Measurements from ENCODE around the gene SND1.

DNA sequence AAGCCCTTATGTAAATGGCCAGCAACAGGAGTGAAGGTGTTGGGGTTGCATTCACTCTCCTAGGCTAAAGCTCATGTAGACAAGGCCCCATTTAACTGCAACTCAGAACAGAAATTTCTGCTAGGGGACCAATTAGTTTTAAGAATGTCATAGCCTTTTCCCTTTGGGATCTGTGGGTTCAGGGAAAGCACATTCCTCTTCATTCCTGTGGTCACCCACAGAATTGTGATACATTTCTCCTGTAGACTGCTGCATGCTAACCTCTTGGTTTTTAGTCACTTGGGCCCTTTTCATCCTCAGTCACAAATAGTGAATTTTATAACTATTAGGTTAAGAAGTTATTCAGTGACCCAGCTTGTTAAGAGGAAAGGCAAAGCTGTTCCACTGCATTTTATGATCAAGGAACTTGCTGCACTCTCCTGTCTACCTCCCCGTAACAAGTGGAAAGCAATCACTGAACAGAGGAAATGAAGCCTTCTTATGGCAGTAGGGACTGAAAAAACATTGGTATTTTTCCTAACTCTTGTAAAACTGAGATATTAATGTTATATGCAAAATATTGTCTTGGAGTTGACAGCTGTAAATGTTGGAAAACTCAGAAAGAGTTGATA lies 124.9 kb downstream of the SND1 start:
- TF ChIP-seq POLR2AphosphoS5 (IDR thresholded peaks at IDR 0.05; ENCODE audit: borderline replicate concordance, low read depth, low read length) (no peak), EZH2 (IDR thresholded peaks at IDR 0.05) (no peak)
